Neural progenitor cell (in vitro differentiated cells): Measurements from ENCODE around the gene PDGFB.

Experiments
- CTCF ChIP-seq: fragments of 200-600 bp; sonication (generic); IDR thresholded peaks from 2 replicates; pipeline ENCODE4 v1.5.1; 2017; ENCODE audit warnings: antibody characterized with exemption, mild to moderate bottlenecking
- EZH2 ChIP-seq: fragments of 200-600 bp; sonication (generic); IDR thresholded peaks from 2 replicates; pipeline ENCODE4 v1.6.1; 2017; ENCODE audit warnings: antibody characterized with exemption, mild to moderate bottlenecking, moderate library complexity
- EZH2phosphoT487 ChIP-seq: fragments of 200-600 bp; sonication (generic); IDR thresholded peaks from 2 replicates; pipeline ENCODE4 v1.6.1; 2017; ENCODE audit warnings: antibody characterized with exemption

GRCh38 chr22:39197578-39197977 lies 47.2 kb downstream of the PDGFB start:
- TF ChIP-seq CTCF: no peak
- TF ChIP-seq EZH2phosphoT487: no peak
- no peak for TF ChIP-seq EZH2
